ENCODE data around the gene DUSP3.
"Not testable (repeated sequence)": the region's sequence is repeated elsewhere in the genome, so short reads cannot be mapped to it uniquely, and the experiment has no call there.

Gene DUSP3

GRCh38 chr17:43800736-43801135 is 22.0 kb upstream of the DUSP3 start:
- DNase-seq: no peak

DNA sequence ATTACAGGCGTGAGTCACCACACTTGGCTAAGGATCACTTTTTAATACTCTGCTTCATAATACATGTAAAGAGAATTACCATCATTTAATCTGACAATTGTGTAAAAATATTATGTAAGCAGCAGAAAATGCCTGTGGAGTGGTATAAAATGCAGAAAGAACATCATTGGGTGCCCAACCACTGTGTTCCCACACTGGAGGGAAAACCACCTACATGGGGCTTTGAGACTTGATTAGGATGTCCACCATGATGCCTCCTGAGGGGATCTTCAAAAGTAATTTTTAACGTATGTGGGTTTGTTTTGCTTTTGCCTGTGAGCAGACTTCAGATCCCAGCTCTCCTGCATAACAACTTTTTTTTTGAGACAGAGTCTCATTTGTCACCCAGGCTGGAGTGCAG is 20.3 kb upstream of the DUSP3 start:
- DNase-seq: no peak

DNA sequence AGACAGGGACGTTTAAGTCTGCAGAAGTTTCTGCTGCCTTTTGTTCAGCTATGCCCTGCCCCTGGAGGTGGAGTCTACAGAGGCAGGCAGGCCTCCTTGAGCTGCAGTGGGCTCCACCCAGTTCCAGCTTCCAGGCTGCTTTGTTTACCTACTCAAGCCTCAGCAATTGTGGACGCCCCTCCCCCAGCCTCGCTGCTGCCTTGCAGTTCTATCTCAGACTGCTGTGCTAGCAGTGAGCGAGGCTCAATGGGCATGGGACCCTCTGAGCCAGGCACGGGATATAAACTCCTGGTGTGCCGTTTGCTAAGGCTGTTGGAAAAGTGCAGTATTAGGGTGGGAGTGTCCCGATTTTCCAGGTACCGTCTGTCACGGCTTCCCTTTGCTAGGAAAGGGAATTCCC is 19.2 kb upstream of the DUSP3 start:
- not testable (repeated sequence) for DNase-seq

- not testable (repeated sequence) for DNase-seq
These were observed 13.9 kb upstream of the DUSP3 start for GRCh38 chr17:43792668-43793067.

DNA sequence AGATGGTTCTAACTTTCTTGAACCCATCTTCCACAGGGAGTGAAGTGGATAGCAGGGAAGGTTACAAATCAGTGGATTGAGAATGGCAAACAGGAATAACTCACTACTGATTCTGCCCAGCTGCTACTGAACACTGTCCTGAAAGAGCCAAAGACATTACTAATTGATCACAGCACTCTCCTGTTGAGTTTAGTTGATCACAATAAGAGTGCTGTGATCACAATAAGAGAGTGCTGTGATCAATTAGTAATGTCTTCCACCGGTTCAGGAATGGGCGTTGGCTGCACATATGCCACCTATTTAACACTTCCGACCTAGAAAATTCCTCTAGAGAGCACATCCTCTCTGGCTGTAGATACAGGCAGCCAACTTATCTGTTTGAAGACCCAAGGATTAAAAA is 12.8 kb upstream of the DUSP3 start:
- peak; percentile 68 to 69 for DNase-seq

- peak; percentile 23 to 28 for DNase-seq
These were observed 11.6 kb upstream of the DUSP3 start for GRCh38 chr17:43790311-43790940.

GRCh38 chr17:43789482-43789881 is 10.7 kb upstream of the DUSP3 start:
- no peak for DNase-seq

- no peak for DNase-seq
These were observed 9.8 kb upstream of the DUSP3 start for GRCh38 chr17:43788540-43788939.

GRCh38 chr17:43787728-43788127 is 9.0 kb upstream of the DUSP3 start:
- DNase-seq: no peak

- DNase-seq: no peak
These were observed 5.9 kb upstream of the DUSP3 start for GRCh38 chr17:43784628-43785101.

- no peak for DNase-seq
These were observed 5.3 kb upstream of the DUSP3 start for GRCh38 chr17:43784068-43784467.

- no peak for DNase-seq
These were observed 4.3 kb upstream of the DUSP3 start for GRCh38 chr17:43782913-43783680.

DNA sequence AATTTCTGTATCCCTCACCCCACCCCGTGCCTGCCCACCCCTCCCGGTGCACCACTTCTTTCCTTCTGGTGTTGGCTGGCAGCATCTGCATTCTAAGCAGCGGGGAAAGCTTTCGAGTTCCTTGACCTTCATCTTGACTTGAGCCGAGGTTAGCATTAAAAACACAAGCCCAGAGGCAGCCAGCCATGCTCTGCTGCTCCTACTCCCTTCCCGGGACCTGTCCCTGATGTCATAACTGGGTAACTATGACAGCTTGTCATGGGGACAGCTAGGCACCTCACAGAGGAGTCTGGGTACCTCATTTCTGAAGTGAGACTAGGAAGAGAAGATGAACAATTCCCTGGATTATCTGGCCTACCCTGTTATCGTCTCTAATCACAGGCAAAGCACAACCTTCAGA is 1.4 kb upstream of the DUSP3 start, which contains the start of gene CFAP97D1:
Gene CFAP97D1 (plus strand): TSS at position 301 of the 400 bp plus-strand sequence. CDS start 28 bp downstream, at position 329.
- no peak for DNase-seq

DNA sequence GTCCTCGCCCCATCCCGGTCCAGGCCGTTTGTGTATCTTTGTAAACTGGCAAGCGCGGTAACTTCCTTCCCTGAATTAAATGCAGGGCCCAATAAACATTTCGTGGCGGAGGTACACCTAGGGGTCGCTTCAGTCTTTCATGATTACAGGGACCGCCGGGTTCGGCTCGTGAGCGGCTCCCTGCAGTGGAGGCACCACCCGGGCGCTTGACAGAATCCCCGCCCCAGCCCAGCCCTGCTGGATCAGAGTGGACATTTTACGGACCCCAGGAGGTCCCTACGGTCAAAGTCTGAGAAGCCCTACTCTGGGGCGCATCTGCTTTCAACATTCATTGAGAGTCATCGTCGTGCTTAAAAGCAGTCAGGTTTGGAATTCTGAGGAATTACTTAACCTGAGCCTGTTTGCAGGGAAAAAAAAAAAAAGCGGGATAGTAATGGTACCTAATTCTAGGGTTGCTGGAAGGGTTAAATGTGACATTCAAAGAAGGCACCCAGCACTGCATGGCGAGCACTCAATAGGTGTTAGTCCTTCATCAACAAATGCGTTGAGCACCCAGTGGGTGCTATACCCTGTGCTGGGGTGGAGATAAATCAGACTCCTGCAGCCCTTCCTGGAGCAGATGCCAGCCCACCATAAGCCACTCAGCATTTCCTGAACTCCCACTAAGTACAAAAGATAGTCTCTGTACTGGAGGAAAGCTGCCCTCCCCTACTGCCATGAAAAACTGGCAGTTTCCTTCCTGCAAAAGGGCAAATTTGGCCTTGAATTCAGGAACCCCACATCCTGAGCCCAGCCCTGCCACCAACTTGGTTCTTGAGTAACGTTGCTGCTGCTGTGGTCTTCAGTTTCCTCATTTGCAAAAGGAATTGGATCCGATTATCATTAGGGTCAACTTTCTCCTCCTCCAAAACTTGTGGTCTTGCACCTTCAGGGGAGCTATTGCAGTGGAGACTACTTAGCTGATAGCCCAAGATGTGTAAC is 658 bp upstream of the DUSP3 start:
- DNase-seq: peak; percentile 83 to 93

DNA sequence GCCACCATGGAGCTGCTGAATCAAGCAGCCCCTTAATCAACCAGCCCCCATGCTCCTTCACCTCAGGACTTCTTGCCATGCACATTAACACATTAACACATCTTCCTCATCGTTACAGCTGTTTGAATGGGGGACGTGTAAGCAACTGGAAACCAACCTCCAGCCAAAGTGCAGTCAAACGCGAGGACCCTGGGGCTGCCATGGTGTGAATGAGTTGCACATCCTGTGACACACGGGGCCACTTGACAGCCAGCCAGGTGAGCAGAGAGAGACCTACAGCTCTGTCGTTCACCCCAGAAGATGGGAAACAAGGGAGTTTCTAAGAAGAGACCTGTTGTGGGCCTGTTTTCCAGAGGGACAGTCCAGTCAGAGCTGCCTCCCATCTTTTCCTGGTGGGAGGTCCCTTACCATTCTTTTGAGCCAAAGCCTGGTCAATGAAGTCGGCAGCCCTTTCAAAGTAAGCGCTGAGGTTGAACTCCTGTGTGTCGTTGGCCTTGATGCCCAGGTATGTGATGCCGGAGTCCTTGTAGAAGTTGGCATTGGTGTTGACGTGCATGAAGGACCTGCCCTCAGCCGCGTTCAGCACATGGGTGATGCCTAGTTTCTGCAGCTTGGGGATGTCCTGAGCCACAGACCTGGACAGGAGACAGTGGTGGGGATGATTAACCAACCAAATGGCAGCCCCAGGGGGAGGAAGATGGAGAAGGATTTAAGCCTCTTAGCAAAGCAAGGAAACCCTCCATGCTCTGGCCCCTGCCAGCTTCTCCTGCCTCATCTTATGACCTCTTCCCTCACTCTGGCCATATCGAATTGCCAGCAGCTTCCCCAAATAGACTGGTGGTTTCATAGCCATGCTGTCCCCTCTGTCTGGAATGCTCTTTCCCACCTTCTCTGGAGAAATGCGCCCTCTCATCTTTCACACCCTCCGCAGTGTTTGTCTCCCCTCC is 4.2 kb downstream of the DUSP3 start:
- DNase-seq: no peak

GRCh38 chr17:43772877-43773648 is 5.7 kb downstream of the DUSP3 start:
- DNase-seq: peak; percentile 99

DNA sequence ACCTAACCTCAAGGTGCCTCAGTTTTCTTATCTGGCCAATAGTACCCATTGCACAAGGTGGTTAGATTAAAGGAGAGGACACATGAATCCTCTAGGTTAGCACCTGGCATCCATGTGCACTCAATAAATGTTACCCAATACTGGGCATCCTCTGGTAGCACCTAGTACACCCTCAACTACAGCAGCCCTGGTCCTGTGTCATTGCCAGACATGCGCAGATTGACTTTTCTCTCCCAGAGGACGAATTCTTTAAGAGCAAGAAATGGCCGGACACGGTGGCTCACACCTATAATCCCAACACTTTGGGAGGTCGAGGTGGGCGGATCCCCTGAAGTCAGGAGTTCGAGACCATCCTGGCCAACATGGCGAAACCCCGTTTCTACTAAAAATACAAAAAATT is 7.3 kb downstream of the DUSP3 start:
- DNase-seq: no peak

DNA sequence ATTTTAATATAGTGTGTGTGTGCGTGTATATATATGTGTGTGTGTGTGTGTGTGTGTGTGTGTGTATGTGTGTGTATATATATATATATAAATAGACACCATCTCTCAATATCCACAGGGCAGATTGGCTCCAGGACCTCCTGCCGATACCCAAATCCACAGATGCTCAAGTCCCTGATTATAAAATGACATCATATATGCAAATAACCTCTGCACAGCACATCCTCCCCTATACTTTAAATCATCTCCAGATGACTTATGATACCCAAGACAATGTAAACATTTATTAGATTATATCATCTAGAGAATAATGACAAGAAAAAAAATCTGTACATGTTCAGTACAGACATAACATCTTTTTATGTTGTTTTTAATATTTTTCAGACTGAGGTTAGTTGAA is 7.8 kb downstream of the DUSP3 start:
- no peak for DNase-seq

GRCh38 chr17:43769859-43770258 is 8.9 kb downstream of the DUSP3 start:
- DNase-seq: no peak

- no peak for DNase-seq
These were observed 9.4 kb downstream of the DUSP3 start for GRCh38 chr17:43769426-43769825.

DNA sequence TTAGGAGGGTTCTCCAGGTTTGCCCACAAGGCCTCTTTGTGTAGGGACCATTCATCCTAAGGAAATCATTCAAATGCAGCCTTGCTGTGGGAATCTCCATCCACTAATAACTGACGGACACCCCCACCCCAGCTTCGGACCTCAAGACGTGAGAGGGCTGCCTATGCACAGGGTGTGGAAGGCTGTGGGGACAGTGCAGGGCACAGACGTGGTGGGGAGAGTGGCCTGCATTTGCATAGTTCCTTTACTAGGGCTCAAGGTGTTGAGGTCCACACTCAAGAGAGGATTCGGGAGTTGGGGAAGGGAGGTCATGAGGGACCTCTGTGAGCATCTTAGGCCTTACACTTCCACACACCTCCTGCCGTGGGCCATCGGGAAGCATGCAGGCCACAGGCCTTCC is 9.8 kb downstream of the DUSP3 start:
- DNase-seq: no peak
